ENCODE data around the gene CCDC157.
"Not testable (repeated sequence)": the region's sequence is repeated elsewhere in the genome, so short reads cannot be mapped to it uniquely, and the experiment has no call there.

Gene CCDC157

DNA sequence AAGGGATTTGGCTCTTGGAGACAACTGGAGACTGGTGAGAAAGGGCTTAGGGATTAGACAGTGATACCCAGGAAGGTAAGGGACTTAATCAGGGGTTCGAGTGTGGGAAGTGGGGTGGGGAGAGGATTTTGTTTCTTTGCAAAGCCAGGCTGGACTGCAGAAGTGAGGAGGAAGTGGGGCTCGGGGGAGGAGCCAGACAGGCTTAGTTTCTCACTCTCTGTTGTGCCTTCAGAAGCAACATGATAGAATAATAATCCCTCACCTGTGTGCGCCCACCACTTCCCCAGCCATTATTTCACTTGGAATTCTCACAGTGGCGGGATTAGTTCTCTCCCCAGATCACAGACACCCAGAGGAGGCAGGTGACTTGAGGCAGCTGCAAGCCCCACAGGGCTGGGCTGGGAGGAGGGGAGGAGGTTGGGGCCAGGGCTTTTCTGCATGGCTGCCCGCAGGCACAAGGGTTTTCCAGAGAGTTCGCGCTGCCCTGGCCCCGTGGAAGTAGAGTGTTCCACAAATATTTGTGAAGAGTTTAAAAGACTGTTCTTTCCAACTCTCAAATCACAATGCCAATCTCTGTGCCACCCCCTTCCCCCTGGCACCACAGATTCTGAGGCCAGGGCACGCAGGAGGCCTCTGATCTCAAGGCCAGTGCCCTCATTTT lies 36.0 kb downstream of the CCDC157 start:
- no peak for DNase-seq

DNA sequence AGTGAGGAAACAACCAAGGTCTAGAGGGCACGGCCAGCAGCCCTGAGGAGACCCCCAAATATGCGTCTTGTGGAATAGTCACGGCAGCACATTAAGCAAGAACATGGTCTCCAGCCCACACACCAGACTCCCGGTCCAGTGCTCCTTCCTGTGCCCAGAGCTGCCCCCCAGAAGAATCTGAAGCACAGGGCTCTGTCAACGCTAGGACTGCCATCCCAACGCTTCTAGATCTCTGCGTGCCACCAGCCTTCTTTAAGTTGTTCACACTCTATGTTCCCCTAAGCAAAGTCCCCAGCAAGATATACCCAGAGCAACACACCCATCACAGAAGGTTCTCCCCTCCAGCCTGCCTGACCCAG lies 36.5 kb downstream of the CCDC157 start:
- DNase-seq: no peak

DNA sequence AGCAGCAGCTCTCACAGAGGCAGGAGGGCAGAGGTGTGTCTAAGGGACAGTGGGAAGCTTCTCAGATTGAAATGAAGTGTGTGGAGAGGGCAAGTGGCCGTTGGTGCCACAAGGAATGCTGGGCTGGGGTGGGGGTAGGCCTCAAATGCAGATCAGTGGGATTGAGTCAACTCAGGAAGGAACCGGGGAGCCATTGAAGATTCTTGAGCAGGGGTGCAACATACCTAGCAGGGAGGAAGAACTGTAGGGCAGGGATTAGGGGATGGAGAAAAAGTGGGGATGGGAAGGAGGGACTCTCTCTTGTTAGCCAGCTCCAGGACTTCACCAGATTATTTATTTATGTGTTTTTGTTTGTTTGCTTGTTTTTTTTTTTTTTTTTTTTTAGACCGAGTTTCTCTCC lies 37.1 kb downstream of the CCDC157 start:
- no peak for DNase-seq

DNA sequence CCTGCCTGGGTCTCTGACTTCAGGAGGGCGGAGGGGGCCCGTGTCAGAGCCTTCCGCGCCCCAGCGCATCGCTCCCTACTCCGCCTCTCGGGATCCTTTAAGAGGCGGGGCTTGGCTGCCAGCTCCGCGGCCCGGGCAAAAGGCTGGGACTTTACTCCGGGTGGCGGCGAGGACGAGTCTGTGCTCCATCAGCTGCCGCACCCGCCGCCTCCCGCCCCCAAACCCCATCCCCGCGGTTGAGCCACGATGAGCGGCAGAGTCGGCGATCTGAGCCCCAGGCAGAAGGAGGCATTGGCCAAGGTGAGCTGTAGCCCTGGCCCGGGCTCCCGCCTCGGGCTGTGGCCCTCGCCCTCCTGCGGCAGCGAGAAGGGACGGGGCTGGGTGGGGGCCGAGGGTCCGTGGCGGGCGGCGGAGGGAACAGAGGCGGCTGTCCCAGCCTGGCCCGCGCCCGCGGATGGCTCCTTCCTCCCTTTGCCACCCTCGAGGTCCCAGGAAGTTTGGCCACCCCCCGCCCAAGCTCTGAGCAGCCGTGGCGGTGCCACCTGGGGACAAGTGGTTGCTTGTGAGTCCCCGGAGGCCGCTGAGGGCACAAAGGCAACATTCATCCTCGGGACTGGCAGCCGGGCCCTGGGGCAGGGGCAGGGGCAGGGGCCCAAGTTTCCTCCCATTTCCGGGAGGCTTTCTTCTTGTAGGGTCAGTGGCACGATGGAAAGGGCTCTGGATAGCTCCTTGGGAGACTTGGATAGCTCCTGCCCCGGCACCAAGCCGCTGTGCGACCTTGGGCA lies 40.3 kb downstream of the CCDC157 start, which contains the start of gene SEC14L2:
Gene SEC14L2, plus strand, starts transcription at position 148 of the 785 bp plus-strand sequence. Its CDS starts 99 bp downstream, at position 247.
- peak; percentile 52 for DNase-seq

DNA sequence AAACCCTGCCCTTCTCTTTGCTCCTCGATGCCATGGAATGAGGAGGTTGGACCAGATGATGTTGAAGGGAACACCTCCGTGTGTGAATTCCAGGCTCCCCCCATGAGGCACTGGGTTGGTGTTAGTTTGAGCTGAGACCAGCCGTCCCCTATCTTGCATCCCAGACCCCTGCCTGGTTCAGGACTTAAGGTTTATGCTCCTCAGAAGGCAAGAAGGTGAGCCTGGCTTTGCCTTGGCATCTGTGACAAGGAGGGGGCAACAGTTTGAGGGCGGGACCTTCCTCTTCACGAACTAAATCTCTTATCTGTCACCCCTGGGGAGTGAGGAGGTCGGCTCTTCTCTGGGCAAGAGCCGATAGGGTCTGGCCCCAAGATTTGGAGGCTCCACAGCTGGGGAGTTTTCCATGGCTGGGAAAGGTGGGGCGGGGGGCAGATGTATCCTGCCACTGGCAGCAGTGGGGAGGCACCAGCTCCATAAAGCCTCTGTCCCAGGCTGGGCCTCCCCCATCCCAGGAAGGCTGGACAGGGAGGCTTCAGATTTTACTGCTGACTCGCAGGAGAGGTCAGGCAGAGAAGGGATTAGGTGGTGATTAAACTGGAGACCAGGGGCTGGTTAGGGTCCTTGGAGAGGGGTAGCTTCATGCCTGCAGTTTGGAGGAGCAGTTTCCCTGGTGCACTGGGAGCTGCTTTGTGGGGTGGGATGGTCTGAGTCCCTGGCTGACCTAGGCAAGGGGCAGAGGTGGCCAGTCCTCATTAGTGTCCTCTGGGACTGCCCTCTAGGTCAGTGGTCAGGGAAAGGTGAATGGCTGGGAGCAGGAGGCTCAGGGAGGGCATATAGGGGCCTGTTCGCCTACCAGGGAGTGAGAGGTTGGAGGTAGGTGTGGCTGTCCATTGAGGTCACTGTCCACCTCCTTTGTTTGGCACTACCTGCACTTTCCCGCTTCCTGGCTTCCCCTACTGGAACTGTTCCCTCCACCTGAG lies 41.1 kb downstream of the CCDC157 start:
- DNase-seq: no peak

DNA sequence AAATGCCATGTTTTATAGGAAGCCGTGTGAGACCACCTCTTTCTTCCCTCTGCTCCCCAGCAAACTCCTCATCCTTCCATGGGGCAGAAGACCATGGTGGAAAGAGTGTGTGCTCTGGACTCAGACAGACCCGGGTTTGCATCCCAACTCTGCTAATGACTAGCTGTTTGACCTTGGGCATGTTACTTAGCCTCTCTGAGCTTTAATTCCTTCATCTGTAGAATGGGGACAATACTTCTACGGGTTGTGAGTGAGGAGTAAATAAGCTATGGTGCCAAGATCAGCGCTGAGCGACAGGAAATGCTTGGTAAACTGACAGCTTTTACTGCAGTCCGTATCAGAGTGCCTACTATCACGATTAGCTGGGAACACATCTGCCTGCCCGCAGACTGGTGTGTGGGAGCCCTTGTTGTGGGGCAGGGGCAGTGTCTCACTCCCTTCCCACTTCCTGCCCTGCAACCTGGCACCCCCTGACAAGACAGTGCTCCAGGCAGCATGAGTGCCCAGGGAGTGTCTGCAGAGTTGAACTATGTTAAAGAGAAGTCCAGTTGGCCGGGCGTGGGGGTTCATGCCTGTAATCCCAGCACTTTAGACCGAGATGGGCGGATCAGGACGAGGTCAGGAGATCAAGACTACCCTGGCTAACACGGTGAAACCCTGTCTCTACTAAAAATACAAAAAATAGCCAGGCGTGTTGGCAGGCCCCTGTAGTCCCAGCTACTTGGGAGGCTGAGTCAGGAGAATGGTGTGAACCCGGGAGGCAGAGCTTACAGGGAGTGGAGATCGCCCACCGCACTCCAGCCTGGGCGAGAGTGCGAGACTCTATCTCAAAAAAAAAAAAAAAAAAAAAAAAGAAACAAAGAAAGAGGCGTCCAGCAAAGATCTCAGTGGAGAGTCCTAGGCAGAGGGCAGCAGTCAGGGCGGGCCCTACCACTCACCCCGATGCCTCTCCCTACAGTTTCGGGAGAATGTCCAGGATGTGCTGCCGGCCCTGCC lies 42.2 kb downstream of the CCDC157 start:
- DNase-seq: no peak

DNA sequence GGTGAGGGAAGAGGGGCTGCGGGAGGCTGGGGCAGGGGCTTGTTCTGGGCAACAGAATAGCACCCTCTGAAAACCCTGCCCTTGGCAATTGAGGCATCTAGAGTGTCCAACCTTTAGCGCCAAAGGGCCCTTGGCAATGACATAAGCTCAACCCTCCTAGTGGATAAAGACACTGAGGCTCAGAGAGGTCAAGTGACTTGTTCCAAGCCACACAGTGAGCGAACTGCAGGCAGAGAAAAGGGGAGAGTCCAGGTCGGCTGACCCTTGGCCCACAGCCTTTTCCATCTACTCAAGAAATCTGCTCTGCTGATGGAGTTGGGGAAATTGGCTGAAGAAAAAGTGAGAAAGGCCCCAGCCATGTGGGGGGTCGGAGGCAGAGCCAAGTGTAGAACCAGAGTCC lies 42.9 kb downstream of the CCDC157 start:
- DNase-seq: no peak

DNA sequence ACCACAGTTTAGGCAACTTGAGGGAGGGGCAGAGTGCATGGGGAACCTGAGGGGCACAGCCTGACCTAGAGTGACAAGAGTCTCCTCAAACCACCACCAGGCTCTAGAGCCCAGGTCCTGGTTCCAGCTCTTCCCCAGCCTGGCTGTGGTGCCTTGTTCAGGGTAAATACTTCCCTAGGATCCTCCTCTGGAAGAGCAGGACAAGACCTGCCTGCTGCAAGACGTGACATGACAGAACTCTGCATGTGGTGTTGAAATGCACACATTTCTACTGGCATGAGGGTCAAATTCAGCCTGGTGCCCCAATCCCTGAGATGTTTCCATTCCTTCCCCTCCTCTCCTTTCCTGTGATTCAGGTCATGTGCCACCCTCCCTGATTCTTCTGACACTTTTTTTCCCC lies 43.4 kb downstream of the CCDC157 start:
- DNase-seq: no peak

DNA sequence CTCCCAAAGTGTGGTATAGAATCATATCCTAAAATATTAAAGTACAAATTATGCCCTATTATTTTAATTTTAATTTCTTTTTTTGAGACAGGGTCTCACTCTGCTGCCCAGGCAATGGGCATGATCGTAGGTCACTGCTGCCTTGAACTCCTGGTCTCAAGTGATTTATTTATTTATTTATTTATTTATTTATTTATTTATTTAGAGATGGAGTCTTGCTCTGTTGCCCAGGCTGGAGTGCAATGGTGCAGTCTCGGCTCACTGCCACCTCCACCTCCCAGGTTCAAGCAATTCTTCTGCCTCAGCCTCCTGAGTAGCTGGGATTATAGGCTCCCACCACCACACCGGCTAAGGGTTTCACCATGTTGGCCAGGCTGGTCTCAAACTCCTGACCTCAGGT lies 44.2 kb downstream of the CCDC157 start:
- not testable (repeated sequence) for DNase-seq

DNA sequence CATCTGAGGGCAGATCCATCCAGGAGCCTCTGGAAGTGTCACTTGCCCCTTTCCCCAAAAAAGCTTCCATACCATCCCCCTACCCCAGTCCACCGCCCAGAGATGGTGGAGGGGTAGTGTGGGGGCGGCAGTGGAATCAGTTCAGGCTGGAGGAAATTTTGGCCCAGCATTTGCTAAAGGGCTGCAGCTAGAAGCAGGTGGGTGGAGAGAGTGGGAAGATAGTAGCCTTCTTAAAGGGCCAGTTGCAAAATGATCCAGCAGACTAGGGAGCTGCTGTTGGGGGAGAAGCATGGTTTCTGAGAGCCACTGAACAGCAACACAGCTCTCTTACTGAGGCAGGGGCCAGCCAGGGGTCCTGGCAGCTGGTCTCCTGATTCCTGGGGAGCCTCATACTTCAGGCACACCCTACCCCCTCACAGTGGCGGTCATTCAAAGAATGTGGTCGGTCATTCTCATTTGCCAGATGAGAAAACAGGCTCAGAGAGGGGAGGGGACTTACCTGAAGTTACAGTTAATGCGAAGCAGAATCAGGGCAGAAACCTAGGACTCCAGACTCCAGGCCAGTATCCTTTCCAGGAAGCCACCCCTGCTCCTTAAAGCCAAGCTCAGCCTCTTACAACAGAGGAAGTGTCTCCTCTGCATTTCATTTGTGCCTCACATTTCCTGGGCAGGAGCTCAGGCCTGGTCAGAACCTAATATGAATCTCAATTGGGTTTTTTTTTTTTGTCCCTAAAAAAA lies 45.4 kb downstream of the CCDC157 start:
- DNase-seq: no peak

DNA sequence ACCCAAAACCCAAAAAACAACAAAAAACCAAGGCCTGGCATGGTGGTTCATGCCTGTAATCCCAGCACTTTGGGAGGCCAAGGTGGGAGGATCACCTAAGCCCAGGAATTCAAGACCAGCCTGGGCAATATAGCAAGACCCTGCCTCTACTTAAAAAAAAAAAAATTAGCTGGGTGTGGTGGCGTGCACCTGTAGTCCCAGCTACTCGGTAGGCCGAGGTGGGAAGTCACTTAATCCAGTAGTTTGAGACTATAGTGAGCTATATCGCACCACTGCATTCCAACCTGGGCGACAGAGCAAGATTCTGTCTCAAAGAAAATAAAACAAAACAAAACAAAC lies 45.9 kb downstream of the CCDC157 start:
- DNase-seq: not testable (repeated sequence)

DNA sequence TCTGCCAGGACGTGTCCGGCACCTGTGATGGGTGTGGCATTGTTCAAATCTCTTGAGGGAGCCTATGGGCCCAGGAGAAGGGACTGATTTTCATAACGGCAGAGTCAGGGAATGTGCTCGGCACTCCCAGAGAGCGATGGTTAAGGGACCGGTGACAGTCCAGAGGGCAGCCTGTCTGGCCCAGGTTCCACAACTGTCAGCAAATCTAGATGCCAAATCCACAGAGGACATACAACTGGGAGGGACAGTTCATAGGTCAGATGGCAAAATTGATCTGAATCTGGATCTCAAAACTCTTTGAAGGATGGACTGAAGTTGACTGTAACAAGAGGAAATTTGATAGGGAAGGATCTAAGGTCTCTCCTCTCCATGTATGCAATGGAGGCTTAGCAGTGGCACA lies 47.5 kb downstream of the CCDC157 start:
- DNase-seq: no peak

DNA sequence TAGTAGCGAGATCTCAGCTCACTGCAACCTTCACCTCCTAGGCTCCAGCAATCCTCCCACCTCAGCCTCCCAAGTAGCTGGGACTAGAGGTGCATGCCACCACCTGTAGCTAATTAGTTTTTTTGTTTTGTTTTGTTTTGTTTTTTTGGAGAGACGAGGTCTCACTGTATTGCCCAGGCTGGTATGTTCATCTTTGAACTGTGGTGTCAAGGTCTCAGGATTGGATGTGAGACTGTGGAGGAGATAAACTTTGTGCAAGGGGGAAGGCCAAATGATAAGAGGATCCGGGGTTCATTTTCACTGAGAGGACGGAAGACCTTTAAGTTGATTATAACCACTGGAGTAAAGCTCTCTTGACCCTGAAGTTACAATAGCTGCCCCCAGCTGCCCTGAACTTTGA lies 48.9 kb downstream of the CCDC157 start:
- DNase-seq: no peak

DNA sequence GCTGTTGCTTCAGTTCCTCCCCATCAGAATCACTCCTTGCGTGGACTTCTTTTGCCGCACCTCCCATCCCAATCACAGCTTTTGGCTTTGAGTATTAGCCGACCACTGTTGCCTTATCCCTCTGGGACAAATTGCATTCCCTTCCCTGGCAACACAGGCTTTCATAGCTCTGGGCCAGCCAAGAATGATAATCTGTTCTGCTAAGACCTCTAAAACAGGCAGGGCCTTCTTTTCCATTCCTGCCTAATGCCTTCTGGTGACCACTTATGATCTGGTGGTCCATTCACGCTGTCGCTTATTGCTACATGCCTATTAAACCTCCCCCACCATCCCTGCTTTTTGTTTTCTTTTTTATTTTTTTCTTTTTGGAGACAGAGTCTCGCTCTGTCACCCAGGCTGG lies 49.6 kb downstream of the CCDC157 start:
- DNase-seq: no peak

DNA sequence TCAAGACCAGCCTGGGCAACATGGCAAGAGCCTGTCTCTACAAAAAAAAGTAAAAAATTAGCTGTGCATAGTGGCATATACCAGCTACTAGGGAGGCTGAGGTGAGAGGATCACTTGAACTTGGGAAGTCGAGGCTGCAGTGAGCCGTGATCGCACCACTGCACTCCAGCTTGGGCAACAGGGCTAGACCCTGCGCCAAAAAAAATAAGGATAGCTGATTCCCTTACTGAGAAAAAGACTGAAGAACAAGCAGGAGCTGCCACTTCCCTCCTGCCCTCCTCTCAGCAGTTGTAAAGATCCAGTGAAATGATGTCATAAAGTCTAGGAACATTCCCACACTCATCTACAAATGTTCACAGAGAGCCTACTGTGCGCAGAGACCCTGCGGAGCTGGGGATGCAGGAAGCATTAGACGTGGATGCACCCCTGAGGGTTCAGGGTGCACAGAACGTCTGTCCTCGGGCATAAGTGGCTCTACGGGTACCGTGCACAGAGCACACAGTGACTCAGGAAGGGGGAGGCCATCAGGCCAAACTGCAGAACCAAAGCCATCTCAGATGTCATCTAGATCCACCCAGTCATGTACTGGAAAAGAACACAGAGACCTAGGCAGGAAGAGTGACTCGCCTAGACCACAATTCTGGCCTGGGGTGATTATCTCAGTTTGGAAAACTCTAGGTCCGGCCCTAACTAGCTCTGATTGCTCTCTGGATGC lies 51.7 kb downstream of the CCDC157 start:
- no peak for DNase-seq

DNA sequence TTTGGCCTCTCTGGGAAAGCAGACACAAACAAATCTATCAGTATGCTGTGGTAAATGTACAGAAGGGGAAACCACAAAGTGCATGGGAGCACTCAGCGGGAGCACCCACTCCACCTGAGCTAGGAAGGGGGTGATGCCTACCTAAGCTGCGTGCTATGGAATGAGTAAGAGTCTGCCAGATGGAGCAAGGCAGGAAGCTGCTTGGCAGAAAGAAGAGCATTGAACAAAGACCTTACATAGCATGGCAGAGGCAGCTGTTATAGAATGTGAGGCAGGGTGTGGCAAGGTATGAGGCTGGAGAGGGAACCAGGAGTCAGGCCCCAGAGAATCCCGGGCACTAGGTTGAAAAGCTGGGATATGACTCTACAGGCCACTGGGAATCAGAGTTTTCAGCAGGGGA lies 55.0 kb downstream of the CCDC157 start:
- no peak for DNase-seq

DNA sequence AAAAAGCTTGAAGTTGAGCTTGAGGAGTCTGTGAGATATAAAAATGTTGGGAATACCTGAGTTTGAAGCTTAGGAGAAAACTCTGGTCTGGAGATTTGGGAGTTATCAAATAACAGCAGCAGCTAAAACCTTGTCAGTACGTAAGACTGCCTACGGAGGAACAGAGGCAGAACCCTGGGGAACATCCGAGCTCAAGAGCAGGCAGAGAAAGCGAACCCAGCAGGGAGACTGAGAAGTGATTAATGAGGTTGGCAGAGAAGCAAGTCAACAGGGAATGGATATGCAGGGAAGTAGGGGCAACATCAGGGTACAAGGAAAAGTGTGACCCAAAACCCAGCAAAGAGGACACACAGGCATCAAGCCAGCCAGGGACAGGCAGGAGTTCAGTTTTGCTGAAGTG lies 56.2 kb downstream of the CCDC157 start:
- DNase-seq: no peak

DNA sequence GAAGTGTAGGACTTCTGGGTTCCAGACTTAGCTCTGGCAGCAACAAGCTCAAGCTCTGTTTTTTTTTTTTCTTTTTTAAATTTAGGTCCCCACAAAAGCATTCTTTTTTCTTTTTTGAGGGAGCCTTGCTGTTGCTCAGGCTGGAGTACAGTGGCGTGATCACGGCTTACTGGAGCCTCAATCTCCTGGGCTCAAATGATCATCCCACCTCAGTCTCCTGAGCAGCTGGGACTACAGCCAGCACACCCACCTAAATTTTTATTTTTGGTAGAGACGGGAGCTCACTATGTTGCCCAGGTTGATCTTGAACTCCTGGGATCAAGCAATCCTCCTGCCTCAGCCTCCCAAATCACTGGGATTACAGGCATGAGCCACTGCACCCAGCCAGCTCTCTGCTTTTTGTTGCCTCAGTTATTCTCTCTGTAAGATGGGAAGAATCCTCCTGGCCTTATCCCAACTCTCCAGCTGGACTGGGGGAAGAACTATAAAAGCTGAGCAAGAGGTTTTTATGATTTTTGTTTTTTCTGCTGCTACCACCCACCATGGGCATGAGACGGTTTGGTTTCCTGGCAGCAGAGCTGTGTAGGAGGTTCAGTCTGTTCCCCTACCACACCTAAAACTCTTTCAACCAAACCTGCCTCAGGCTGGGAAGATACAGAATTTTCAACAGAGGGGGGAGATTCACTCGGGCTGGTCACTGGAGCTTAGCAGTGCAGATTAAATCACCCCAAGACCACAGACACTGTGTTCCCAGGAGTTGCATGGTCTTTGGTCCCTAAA lies 57.1 kb downstream of the CCDC157 start:
- DNase-seq: no peak

DNA sequence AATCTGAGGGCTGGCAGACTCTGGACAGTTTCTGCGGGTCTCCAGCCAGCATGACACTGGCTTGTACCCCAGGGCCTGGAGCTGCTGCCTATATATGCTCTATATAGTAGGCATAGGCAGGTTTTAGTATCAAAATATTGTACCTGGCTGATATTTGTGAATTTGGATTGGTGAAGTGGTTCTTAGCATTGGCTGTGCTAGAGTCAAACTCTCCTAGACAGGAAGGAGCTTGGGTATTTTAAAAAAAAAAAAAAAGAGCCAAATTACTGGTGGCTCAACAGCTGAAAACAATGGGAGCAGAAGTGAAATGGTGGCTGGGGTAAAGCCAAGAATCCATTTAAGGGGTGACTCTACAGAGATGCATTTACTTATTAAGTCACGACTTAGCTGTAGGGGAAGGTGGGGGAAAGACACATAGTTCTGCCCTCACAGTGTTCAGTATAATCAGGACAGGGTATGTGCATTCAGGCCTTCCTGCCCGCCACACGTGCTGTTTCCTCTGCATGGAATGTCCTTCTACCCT lies 57.8 kb downstream of the CCDC157 start:
- DNase-seq: no peak

DNA sequence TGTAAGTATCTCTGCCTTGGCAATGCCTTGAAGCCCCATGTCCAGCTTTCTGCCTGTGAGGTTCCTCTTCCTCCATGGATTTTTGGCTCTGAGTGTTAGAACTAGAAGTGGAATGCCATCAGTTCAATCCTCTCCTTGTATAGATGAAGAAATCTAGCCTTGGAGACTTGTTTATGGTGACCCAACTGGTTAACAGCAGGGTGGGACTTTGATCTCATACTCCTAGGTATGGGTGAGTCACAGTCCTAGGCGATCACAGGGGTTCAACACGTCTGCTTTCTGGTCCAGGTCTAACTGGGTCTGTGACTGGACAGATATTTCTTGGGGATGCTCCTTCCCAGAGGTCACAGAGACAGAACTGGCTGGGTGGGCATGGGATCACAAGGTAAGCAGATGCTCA lies 59.6 kb downstream of the CCDC157 start:
- DNase-seq: no peak
